Measurements from ENCODE around the gene AFAP1.

The AFAP1 gene

DNA sequence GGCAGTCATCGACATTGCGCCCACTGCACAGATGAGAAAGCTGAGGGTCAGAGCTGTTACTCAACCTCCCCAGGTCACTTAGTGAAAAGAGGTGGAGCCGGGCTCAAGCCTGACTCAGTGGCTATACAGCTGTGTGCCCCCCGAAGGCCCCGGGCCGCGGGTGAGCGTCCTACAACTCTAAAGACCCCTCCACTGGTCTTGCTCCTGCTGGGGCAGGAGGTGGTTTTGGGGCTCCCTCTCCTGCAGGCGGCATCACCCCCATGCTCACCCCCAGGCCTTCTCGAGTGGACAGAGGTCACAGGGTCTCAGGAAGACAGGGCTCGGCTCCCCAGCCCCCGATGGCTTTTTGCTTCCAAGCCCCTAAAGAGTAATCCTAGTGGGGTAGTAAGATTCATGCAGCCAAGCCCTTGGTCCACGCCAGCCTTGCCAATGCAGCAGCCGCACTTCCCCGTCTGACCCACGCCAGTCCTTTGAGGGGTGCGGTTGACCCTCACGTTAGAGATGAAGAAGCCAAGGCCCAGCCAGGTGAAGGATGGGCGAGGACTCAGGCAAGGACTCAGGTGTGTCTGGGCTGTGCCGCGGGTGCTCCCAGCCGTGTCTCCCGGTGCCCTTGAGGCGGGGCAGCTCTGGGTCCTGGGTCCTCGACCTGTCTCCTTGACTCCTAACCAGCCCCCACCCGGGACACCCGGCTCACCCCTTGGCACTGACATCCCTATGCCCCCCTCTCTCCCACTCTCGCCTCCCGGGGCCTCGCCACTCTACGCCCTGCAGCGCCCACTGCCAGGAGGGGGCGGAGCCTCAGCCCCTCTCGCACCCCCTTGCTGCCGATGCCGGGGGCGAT, 200.4 kb downstream of the AFAP1 start:
- DNase-seq (ENCODE audit: low read depth, low spot score): no peak

DNA sequence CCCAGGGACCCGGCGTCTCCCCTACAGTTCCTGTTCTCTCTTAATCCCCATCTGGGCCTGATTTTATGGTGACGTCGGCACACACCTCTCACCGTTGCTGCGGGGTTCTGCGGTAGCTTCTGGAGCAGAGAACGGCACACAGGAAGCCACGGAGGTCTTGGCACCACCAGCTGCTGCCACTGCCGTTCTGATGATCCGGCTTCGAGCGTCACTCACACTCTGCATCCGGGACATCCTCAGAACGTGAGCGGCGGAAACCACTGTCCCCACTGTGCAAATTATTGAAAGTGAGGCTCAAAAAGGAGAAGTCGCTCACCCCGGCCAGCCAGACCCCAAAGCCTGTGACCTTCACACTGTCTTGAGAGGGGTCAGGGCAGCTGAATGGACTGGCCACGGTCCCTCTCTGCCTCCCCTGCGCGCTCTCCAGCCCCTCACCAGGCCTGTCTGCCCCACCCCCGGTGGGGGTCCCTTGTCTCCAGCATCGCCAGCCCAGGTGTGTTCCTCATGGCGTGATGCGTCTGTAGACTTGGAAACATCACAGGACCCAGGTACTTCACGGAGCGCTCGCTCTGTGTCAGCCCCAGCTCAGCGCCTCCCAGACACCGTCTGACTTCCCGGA, 201.1 kb downstream of the AFAP1 start:
- DNase-seq (ENCODE audit: low read depth, low spot score): no peak

DNA sequence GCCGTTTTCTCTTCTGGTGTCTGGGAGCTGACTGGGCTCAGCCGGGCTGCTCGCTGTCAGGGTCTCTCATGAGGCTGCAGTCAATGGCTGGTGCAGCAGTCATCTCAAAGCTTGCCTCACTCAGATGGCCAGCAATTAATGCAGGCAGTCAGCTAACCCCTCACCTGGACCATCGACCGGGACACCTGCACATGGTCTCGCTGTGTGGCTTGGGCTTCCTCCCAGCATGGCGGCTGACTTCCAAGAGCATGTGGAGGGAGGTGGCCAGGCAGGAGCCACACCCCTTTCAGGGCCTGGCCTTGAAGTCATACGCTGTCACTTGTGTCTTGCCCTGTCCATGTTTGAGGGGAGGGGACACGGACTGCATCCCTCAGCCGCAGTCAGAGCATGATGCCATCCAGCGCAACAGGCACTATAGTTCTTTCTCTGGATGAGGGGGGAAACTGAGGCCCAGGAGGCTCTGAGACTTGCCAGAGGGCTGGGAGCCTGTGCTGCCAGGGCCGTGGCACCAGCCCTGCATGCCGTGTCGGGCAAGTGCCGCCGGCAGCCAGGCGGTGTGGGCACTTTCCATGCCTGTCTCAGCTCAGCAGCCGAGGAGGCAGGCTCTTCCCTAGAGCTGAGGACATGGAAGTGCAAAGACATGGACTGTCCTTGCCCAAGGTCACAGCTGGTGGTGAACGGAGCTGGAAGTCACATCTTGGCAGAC, 201.8 kb downstream of the AFAP1 start:
- DNase-seq (ENCODE audit: low read depth, low spot score): no peak

DNA sequence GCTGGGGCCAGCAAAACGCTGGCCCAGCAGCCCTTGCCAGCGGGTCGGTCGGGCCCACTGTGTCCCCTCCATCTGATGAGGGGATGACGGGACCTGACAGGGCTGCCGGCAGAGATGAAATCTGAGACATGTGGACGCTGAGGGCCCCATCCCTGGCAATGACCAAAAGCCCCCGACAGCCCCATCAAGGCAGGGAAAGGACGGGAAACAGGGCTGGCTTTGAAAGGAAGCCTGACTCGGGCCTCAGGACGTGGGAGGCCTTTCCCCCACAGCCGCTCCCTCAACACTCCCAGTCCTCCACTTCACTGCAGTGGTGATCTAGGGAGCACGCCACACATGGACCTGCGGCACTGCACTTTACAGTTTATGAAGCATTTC, 202.4 kb downstream of the AFAP1 start:
- DNase-seq (ENCODE audit: low read depth, low spot score): no peak

DNA sequence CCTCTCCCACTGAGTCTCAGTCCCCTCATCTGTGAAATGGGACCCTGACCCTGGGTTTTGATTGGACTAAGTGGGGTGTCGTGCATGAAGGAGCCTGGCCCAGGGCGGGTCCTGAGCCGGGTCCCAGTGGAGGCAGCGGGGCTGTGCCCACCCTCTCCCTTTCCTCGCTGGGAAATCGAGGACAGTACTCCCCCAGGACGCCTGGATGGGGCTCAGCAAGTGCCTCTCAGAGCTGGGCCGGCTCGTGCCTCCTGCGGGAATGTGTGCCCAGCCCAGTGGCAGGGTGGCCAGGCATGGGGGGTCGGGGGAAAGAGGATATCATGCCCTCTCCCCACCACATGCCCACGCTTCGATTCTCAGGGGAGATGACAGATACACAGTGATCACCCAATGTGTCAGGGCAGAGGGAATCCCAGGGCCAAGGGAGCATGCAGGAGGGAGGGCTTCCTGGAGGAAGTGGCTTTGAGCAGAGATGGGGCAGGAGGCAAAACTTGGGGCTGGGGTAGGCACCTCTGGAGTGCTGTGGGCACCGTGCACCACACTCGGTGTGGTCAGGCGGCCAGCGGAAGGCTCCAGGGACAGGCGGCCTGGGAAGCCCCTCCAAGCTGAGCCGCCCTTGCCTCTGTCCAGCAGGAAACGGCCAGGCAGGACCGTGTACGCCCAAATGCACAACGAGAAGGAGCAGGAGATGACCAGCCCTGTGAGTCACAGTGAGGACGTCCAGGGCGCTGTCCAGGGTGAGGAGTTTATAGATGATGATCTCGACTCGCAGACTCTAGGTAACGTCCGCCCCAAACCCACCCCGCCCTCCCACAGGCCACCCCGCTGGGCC, 203.0 kb downstream of the AFAP1 start:
- peak; percentile 57 for DNase-seq (ENCODE audit: low read depth, low spot score)

DNA sequence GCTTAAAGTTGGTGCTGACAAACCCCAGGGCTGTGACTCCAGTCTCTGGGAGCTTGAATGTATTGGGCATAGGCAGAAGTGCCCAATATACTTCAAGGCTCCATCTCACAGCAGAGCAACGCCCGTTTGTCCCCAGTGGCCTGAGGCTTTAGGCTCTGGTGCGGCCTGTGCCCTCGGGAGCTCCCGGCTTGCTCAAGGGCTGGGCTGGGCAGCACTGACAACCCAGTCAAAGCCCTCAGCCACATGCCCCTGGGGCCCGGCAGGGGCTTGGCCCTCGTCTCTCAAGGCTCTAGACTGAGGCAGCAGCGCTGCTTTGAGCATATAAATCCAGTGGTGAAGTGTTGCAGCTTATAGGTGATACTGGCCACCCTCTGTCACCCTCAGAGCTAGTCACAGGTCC, 203.7 kb downstream of the AFAP1 start:
- no peak for DNase-seq (ENCODE audit: low read depth, low spot score)

DNA sequence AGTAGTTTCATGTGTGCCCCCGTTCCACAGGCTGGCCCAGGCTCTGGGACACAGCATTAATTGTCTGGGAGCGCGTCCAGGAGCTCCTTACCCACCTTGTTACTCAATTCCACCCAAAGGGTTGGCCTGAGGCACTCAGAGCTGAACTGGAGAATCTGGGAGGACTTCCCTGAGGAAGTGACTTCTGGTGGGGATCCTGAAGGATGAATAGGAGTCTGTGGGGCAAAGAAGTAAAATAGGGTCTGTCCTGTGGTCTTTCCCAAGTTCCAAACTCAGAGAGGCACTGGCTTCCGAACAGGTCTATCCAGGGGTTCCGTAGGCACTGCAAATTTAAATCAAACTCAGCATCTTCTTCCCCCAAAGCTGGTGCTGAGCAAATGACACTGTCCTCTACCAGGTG, 204.3 kb downstream of the AFAP1 start:
- DNase-seq (ENCODE audit: low read depth, low spot score): no peak

DNA sequence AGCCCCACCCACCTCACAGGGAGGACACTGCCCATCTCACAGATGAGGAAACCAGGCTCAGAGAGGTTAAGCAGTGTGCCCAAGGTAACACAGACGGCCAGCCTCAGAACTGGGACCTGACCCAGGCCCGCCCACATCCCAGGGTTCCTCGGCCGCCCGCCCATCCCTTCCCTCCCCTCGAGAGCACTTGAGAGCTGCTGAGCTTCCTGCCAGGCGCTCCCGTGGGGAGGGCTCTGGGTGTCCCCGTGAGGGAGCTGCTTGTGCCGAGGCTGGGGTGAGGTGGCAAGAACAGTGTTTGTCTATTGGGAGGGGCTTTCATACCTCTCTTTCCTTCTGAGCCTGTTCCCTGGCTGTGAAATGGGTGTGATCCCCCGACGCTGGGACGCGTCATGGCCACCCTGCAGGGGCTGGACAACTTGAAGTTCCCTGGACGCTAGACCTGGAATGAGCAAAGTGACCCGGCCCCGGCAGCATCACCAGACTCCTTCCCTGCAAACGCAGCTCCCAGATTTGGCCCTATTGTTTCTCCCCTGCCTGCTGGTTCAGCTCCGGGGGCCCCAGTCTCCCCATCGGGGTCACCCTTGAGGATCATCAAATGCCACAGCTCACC, 204.9 kb downstream of the AFAP1 start:
- DNase-seq (ENCODE audit: low read depth, low spot score): no peak

DNA sequence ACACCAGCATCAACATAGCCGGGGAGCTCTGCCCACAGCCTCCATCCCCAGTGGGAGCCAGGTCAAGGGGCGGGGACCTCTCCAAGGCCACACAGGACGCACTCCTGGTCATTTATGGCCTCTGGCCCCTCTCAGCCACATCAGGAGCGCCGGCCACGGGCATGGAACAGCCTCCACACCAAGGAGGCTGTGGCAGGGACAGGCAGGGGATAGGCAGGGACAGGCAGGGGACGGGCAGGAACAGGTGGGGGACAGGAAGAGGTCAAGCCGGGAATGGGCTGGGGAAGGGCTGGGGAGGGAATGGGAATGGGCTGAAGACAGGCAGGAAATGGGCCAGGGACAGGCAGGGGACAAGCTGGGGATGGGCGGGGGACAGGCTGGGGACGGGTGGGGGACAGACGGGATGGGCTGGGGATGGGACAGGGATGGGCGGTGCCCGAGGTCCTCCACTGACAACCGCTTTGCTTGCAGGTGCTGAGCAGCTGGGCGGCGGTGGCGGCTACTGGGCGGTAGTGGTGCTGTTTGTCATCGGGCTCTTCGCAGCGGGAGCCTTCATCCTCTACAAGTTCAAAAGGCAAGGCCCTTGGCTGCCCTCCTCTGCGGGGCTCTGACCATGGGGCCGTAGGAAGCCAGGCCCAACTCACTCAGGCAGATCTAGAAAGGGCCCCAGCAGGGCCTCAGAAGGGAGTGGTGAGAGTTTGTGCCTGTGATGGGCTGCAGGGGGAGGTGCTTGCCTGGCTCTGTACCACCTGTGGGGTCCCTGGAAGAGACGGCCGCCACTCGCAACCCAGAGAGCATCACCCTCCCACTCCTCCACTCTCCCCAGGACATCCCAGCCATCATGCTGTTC, 205.6 kb downstream of the AFAP1 start:
- DNase-seq (ENCODE audit: low read depth, low spot score): no peak

DNA sequence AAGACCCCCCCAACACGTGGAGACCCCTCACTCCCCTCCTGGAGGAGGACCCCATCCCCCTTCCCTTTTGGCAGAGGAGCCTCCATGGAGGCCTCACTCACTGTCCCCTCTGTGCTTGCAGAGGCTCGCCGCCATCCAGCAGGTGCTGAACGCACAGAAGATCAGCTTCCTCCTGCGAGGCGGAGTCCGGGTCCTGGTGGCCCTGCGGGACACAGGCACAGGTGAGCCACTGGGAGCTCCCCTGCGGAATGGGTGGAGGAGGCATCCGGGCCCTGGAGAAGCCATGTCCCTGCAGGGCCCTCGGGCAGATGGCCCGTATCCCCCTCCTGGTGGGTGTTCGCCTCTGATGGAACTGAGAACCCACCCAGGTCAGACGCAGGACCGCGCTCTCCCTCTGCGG, 206.5 kb downstream of the AFAP1 start:
- no peak for DNase-seq (ENCODE audit: low read depth, low spot score)

DNA sequence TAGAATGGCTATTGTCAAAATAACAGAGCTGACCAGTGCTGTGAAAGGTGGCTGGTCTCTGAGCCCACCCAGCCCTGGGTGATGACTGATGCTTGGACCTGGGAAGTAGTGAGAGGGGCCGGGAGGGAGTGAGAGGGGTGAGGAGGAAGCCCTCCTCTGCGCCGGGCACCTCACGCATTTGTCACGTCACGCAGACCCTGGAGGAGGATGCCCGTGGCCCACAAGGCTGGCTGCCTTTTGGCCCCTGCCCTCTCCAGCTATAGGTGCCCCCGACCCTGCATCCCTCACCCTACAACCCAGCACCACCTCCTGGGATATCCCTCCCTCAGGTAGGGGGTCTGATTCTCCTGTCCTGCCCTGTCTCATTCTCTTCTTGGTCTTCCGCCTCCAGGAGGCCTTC, 207.4 kb downstream of the AFAP1 start:
- DNase-seq (ENCODE audit: low read depth, low spot score): no peak

DNA sequence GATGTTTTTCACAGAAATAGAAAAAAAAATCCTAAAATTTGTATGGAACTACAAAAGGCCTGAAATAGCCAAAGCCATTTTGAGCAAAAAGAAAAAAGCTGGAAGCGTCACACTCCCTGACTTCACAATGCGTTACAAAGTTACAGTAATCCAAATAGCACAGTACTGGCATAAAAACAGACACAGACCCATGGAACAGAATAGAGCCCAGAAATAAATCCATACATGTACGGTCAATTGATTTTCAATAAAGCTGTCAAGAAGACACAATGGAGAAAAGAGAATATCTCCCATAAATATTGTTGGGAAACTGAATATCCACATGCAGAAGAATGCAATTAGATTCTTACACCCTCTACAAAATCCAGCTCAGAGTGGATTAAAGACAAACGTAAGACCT, 208.2 kb downstream of the AFAP1 start:
- no peak for DNase-seq (ENCODE audit: low read depth, low spot score)

DNA sequence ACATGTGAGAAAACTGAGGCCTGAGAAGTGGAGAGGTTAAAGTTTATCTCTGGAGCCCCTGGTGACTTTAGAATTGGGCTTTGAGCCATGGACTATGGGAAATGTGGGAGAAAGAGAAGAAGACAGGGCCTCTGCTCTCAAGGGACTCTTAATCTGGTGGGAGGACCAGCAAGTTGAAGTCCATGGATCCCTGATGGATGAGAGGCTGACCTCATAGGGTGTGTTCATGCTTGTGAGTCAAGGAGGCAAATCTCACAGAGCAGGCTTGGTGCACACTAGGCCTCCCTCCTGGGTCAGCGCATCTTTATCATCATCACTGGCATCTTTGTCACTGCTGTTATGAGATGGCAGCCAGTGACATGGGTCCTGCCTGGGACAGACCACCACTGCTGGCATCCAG, 211.9 kb downstream of the AFAP1 start:
- DNase-seq (ENCODE audit: low read depth, low spot score): no peak

DNA sequence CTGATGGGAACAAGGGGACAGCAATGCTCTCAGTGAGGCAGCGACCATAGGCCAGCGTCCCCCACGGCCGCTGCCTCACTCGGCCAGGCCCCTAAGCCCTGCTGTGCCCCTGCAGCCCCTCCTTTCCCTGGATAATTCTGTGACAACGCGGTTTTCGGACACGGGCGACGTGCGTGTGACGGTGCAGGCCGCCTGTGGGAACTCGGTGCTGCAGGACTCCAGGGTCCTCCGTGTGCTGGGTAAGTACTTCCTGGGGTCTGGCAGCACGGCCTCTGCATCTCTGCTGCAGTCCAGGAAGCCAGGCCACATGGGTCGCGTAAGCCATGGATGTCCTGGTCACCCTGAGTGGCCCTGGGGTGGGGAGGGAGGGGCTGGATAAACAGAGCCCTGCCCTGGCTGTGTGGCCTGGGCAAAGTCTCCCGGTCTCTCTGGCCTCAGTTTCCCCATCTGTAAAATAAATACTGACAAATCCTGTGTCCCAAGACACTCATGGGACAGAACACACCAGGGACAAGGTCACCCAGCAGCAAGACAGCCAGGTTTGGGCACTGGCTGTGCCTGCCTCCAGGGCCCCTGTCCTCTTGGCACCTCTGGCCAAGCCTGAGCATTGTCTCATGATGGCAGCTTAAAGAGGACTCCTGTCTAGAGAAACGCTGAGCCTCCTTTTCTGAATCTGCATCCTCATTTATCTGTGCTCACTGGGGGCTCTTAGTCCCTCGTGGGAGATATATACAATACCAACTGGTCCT, 212.8 kb downstream of the AFAP1 start:
- DNase-seq (ENCODE audit: low read depth, low spot score): no peak

DNA sequence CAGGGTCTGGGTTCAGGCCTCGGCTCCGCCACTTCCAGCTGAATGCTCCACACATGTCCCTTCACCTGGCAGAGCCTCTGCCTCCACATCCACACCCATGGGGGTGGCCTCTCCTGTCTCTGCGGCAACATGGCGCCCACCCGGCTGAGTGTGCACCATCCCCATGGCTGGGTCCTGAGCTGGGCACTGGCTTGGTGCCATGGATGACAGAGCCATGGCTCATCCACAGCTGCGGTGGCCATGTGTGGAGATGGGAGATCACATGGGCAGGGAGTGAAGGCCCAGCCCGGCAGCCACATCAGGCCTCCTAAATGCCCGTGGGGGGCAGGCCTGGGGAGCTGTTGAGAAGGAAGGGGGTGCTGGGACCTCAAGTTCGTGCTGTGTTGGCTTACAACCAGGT, 213.7 kb downstream of the AFAP1 start:
- DNase-seq (ENCODE audit: low read depth, low spot score): no peak

DNA sequence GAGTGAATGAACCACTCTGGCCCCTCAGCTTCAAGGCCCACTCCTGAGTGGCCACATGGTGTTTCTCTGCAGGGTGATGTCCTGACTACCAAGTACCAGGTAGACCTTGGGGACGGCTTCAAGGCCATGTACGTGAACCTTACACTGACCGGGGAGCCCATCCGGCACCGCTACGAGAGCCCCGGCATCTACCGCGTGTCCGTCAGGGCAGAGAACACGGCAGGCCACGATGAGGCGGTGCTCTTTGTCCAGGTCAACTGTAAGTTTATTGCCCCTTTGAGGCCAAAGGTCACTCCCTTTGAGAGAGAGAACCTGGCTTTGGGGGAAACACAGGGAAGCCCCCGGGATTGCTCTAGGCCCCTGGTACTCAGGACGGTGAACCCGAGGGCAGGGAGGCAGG, 216.0 kb downstream of the AFAP1 start:
- DNase-seq (ENCODE audit: low read depth, low spot score): no peak

DNA sequence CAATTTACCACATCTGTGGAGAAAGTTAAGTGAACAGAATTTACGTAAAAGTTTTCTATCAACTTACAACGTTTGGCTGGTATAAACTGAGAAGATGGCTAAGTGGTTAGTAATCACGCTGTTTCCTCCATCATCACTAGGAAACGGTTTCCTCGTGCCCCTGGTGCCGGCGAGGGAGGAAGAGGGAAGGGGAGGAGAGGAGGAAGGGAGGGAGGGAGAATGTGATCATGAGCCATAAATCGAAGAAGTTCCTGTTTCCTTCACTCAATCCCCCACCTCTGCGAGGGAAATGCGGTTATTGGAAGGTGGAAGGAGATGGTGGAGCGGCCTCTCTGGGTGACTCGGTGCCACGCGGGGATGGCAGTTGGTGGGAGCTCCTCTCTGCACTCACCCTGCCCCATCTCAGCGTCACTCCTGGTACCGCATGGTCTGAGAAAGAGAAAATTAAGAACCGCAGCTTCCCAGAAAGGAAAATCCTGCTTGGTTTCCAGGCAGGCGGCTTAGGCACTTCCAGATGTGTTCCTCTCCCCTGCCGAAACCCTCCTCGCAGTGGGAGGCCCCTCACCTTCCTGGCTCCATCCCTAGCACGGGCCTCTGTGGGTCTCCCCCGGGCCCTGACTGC, 216.8 kb downstream of the AFAP1 start:
- no peak for DNase-seq (ENCODE audit: low read depth, low spot score)

DNA sequence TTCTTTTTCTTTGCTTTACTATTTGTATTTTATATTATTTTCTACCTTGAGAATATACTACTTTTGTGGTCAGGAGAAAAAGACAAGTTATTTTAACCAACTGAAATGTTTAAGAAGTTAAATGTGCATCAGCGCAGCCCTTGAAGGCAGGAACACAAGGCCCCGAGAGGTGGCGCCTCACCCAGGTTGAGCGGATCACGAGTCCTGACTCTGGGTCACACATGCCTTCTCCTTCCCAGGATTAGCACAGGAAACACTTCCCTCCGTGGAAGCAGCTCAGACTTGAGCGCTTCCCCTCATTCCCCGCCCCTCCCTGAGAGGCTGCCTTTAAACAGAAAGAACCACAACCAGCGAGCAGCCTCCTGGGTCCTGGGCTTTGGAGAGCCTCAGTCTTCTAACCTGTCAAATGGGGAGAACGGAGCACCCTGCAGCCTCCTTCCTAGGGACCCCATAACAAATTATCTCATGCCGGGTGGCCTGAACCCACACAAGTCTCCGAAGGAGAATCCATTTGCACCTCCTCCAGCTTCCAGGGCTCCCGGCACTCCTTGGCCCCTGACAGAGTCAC, 217.6 kb downstream of the AFAP1 start:
- DNase-seq (ENCODE audit: low read depth, low spot score): no peak

Data from astrocyte of the hippocampus (primary cell).